Aorta (tissue), 5 donors: ENCODE measurements around the gene LRRC4C. TPM values are rescaled to one million over a fixed set of nuclear protein-coding genes. Genes with fewer than 3 reads are reported as not detected.

Experiments used
- ATAC-seq: fragments of 200-7000 bp; cut with Tn5 transposase; one replicate; pipeline ENCODE4 v1.9.1; 2022; ENCODE audit warnings: moderate library complexity; ENCODE audit not compliant: low FRiP score
- DNase-seq, 2 donors: peaks; one replicate each; pipeline ENCODE4 v3.0.0-alpha.2; 2020
- H3K27ac ChIP-seq, 2 donors: one replicate each; pipeline ENCODE4 v1.5.1; 2013; ENCODE audit warnings: low read length in 2 of 2, mild to moderate bottlenecking in 2 of 2, moderate library complexity in 2 of 2, control low read depth in 1 of 2, inconsistent platforms in 1 of 2, low read depth in 1 of 2
- H3K27me3 ChIP-seq, 2 donors: one replicate each; pipeline ENCODE4 v1.6.1; 2013; ENCODE audit warnings: control low read depth in 1 of 2, low read length in 1 of 2, mild to moderate bottlenecking in 1 of 2, moderate library complexity in 1 of 2; ENCODE audit not compliant: insufficient read depth in 2 of 2, control insufficient read depth in 1 of 2
- H3K36me3 ChIP-seq, 2 donors: one replicate each; pipeline ENCODE4 v1.6.1; 2013; ENCODE audit warnings: control low read depth in 1 of 2, low read length in 1 of 2, mild to moderate bottlenecking in 1 of 2; ENCODE audit not compliant: insufficient read depth in 2 of 2, control insufficient read depth in 1 of 2
- H3K4me1 ChIP-seq, 2 donors: one replicate each; pipeline ENCODE4 v1.6.1; 2013; ENCODE audit warnings: low read length in 2 of 2, control low read depth in 1 of 2, mild to moderate bottlenecking in 1 of 2, moderate library complexity in 1 of 2; ENCODE audit not compliant: insufficient read depth in 2 of 2, control insufficient read depth in 1 of 2
- H3K4me3 ChIP-seq, 2 donors: one replicate each; pipeline ENCODE4 v1.5.1; 2013; ENCODE audit warnings: low read length in 2 of 2, control low read depth in 1 of 2, mild to moderate bottlenecking in 1 of 2
- H3K9me3 ChIP-seq: one replicate; pipeline ENCODE4 v1.6.1; 2013; ENCODE audit warnings: mild to moderate bottlenecking, low read length; ENCODE audit not compliant: control insufficient read depth
- WGBS, 2 donors: extraction: QIAGEN DNeasy Blood & Tissue Kit; methylation state at CpG; one replicate each; pipeline ENCODE4 v1.1.7; 2013; 5-methylcytosine and 5-hydroxymethylcytosine counted together
- intact Hi-C, 2 donors: fragments of 100-400 bp; cut with DNase I; formaldehyde crosslinking; loops; one replicate each; pipeline versions ENCODE4 v1.14.2 to v1.15.0; 2022
- polyA plus RNA-seq, 2 donors: library from polyadenylated mRNA; stranded (reverse); fragments of 200-250 nt; gene quantifications; one replicate each; pipeline ENCODE4 v1.2.3, GENCODE V29; 2013
- total RNA-seq, 2 donors: library from RNA; stranded (reverse); fragmentation: NEBNext Ultra II Directional; extraction: Animal tissue kit (Norgen Biotek cat#: 25700); gene quantifications; one replicate each; pipeline ENCODE4 v1.2.1, GENCODE V29; 2021
- donor health status: healthy with polysubstance abuse.
- donor health status: Bipolar disorder and iron deficiency.
- donor health status: DM: no; HTN: no; CAD: no.
- donor health status: DM: no; HTN: no; CAD: no.
- donor health status: DM: yes; HTN: yes; CAD: no.

Gene LRRC4C
- total and polyA plus RNA-seq, 4 donors, result 0.63 to 1.9 (median 0.97) TPM

DNA sequence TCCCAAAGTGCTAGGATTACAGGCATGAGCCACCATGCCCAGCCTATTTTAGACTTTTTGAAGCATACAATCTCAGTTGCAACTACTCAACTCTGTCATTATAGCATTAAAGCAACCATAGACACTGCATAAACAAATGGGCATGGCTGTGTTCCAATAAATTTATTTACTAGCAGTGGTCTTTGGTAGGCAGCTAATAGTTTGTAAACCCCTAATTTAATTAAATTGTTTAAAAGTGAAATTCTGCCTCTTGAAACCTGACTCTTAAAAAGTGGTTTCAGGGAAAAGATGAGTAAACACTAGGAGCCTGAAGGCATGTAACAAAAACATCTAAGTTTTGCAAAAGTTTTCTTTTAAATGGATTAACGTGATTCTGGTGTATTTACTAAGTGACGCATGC is 1364.5 kb downstream of the LRRC4C start:
- H3K4me1 ChIP-seq, result no peaks in the 10 kb centered on the region
- intact Hi-C loops, result no loop called here
- no peaks in the 10 kb centered on the region for H3K27me3 ChIP-seq
- ATAC-seq (no peak), DNase-seq (no peak)
- no peak overlapping the region for H3K4me3 ChIP-seq
- H3K27ac ChIP-seq, result no peak overlapping the region
- no peaks in the 10 kb centered on the region for H3K36me3 ChIP-seq
- WGBS, 2 donors, result 89 to 93% methylated on average over 2 of the region's 2 CpGs
- no peaks in the 10 kb centered on the region for H3K9me3 ChIP-seq

DNA sequence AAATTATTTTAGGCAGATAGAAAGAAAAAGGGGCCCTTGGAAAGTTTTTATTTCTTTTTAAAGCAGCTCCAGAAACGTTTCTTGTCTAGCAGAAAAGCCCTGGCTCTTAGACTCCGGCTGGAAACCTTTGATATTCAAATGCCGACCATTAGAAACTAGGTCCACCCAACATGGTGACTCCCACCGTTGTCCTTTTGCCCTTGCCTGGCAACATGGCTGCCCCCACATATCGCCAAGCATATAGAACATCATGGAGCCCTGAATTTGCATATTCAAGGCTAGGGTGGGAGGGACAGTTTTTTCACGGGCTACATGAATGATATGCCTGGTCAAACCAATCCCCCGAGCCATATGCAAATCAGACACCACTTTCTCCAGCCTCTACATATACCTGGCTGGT is 1379.0 kb downstream of the LRRC4C start:
- Histone ChIP-seq H3K36me3 (no peaks in the 10 kb centered on the region), H3K27ac (no peak overlapping the region), H3K27me3 (no peaks in the 10 kb centered on the region), H3K9me3 (peaks cover 1% of the 10 kb centered on the region), H3K4me1 (no peaks in the 10 kb centered on the region), H3K4me3 (no peak overlapping the region)
- WGBS, 2 donors, result 84% methylated on average over 7 of the region's 7 CpGs
- no peak for DNase-seq
- intact Hi-C loops, result no loop called here
- no peak for ATAC-seq
